Spleen (tissue), 7 donors: ENCODE data around the gene IL21R.
A peak's percentile ranks its signal among the peaks of the same experiment; 100 is the strongest.

Experiments
- POLR2A ChIP-seq, 3 donors: fragments of 450-650 bp; IDR thresholded peaks; one replicate each; pipeline ENCODE4 v1.5.1; 2017; ENCODE audit warnings: antibody characterized with exemption in 3 of 3, mild to moderate bottlenecking in 1 of 3
- TF ChIP-seq, protein P1 (sequence below), 11 experiments: fragments of 200-600 bp in 7 of 11; fragments of 450-650 bp in 4 of 11; sonication (generic) in 4 of 11; IDR thresholded peaks in 8 of 11; conservative IDR thresholded peaks in 3 of 11; 1 replicate in 7 of 11; 2 replicates in 4 of 11; pipeline versions ENCODE4 v1.4.0 to v1.8.0; 2016 to 2021; ENCODE audit warnings: antibody characterized with exemption in 11 of 11, inconsistent platforms in 4 of 11, mild to moderate bottlenecking in 1 of 11
- donor health status: DM: no; HTN: no; CAD: no; lungs with moderate emphysema.
- donor health status: DM: no; HTN: no; CAD: no.
- donor health status: DM: no; HTN: no; CAD: no.

- TF ChIP-seq POLR2A (IDR thresholded peaks at IDR 0.05) = peak in 2 of 3 donors; percentile 24 to 68
- TF ChIP-seq, protein P1, sequence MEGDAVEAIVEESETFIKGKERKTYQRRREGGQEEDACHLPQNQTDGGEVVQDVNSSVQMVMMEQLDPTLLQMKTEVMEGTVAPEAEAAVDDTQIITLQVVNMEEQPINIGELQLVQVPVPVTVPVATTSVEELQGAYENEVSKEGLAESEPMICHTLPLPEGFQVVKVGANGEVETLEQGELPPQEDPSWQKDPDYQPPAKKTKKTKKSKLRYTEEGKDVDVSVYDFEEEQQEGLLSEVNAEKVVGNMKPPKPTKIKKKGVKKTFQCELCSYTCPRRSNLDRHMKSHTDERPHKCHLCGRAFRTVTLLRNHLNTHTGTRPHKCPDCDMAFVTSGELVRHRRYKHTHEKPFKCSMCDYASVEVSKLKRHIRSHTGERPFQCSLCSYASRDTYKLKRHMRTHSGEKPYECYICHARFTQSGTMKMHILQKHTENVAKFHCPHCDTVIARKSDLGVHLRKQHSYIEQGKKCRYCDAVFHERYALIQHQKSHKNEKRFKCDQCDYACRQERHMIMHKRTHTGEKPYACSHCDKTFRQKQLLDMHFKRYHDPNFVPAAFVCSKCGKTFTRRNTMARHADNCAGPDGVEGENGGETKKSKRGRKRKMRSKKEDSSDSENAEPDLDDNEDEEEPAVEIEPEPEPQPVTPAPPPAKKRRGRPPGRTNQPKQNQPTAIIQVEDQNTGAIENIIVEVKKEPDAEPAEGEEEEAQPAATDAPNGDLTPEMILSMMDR (IDR thresholded peaks at IDR 0.05 in 8 of 11, conservative IDR thresholded peaks at IDR 0.05 in 3 of 11) = no peak
Measured at GRCh38 chr16:27401768-27402568, at the start of gene IL21R.
